PC-3 (cell line): Measurements from ENCODE around the gene NEMP2.

ENCODE experiments used
- CTCF ChIP-seq: fragments of 300-600 bp; sonication (generic); conservative IDR thresholded peaks from 2 replicates; pipeline ENCODE4 v1.5.1; 2017; ENCODE audit warnings: antibody characterized with exemption, low read depth, mild to moderate bottlenecking, low read length
- EZH2 ChIP-seq: fragments of 300-600 bp; sonication (generic); IDR thresholded peaks from one replicate; pipeline ENCODE4 v1.6.1; 2017; ENCODE audit warnings: antibody characterized with exemption, mild to moderate bottlenecking, low read length; ENCODE audit not compliant: unreplicated experiment

- TF ChIP-seq CTCF (no peak), EZH2 (no peak)
These were observed 558 bp upstream of the NEMP2 start for GRCh38 chr2:190535121-190535439.
